ENCODE measurements around the gene ADIPOR2. TPM values are rescaled to one million over a fixed set of nuclear protein-coding genes. Genes with fewer than 3 reads are reported as not detected.

Gene ADIPOR2
- total RNA-seq, 1 experiment from 2014 or later: 23.0 TPM

DNA sequence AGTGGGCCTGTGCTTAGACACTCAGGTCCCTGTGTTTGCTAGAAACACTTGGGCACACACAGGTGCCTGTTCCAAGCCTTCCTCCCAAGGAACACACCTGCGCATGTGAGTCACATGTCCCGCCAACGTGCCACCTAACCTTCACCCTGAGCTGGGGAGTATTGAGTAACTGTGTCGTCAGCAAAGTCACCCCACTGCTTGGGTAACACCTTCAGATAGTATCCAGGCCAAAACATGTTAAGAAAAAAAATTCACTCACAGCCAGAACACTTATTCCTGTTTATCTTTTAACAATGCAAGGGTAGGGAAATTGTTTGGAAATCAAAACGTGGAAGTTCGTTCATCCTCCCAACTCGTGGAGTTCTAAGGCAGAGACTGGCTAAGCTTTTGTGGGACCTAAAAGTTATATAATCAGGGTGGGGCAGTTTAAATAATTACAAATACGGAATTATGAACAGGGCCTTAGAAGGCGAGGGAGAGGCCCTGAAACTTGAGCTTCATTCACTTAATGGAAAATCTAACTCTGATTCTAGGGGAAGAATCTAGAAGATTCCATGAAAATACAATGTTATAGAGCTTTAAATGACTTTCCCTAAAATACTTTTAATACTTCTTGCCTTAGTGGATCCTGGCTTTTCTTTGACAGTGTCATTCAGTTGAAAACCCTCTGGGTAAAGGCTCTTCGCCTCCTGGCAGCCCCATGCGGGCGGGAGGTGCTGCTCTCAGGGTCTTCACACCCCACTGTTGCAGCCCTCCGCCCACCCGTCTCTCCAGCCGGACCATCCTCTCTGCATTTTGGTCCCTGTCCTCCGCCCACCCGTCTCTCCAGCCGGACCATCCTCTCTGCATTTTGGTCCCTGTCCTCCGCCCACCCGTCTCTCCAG is 30.3 kb upstream of the ADIPOR2 start:
- Histone ChIP-seq H3K4me3 (ENCODE audit: insufficient read depth, low read depth, low read length) (no peak overlapping the region), H3K27me3 (ENCODE audit: control insufficient read depth, insufficient read depth, low read length) (peaks cover 28% of the 10 kb centered on the region)

DNA sequence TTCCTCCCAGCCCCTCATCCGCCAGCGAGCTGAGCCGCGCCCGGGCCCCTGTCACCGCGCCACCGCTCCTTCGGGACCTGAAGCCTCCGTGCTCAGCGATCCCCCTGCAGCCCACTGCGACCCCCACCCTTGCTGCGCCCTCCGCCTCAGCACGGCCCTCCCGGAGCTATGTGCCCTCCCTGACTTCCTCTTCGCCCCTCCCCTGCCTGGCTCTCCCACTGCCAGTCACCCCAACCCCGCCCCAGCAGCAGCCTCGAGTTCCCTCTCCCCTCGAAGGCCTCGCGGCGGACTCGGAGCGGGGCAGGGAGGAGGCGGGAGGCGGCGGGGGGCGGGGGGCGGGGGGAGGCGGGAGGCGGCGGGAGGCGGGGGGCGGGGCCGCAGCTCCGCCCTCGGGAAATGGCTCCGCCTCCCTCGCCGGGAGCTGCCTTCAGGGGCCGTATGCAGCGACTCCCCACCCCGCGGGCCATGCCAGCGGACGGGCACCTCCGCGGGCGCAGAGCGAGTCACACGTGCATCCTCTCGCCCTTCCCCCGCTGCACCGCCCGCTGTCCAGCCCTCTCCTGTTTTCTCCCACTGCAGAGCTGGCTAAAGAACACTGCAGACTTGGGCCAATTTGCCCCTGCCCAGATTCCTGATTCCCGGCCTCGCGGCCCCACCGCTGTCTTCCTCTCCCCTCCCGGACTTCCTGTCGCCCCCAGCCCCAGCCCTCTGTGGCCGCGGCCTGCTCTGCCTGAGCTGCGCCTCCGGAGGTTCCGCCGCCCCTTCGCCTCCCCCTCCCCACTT is 29.1 kb upstream of the ADIPOR2 start:
- Histone ChIP-seq H3K36me3 (replicated peaks; ENCODE audit: control insufficient read depth, insufficient read depth, low read length) (no peaks in the 10 kb centered on the region), H3K27me3 (ENCODE audit: control insufficient read depth, insufficient read depth, low read length) (peaks cover 26% of the 10 kb centered on the region)
- DNase-seq: peak; percentile 88

More for the DNA sequence above, 30.3 kb upstream of the ADIPOR2 start:
- DNase-seq: peak; percentile 58
- H3K36me3 ChIP-seq (replicated peaks; ENCODE audit: control insufficient read depth, insufficient read depth, low read length): no peaks in the 10 kb centered on the region

DNA sequence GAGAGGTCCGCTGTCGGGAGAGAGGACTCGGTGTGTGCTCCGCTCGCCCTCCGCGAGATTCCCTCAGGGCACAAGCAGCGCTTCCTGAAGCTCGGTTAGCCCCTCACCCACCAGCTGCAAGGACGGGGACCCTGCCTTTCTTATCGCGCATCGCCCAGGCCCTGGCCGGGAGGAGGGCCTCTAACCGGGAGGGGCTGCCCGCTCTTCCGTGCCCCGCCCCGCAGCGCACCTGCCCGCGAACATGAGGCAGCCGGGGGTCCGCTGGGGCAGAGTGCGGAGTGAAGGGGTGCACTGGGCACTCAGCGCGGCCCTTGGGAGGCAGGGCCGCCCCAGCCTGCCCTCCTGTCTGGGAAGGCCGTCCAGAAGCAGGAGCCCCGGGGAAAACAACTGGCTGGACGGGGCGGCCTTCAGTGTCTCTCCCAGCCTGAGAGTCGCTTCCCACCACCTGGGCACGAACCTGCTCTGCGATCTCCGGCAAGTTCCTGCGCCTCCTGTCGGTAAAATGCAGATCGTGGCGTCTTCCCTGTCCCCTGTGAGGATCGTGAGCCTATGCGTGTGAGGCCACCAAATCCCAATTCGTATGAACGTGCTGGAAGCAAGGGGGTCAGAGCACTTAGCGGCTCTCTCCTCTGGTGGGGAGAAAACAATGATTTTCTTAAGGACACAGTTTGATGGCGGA is 28.0 kb upstream of the ADIPOR2 start:
- H3K27me3 ChIP-seq (ENCODE audit: control insufficient read depth, insufficient read depth, low read length): peaks cover 26% of the 10 kb centered on the region
- no peaks in the 10 kb centered on the region for H3K36me3 ChIP-seq (replicated peaks; ENCODE audit: control insufficient read depth, insufficient read depth, low read length)
- peak overlapping the region; percentile 50 for H3K4me3 ChIP-seq (ENCODE audit: insufficient read depth, low read depth, low read length)
- peak; percentile 92 for DNase-seq

More for the DNA sequence above, 29.1 kb upstream of the ADIPOR2 start:
- peak overlapping the region; percentile 74 for H3K4me3 ChIP-seq (ENCODE audit: insufficient read depth, low read depth, low read length)

DNA sequence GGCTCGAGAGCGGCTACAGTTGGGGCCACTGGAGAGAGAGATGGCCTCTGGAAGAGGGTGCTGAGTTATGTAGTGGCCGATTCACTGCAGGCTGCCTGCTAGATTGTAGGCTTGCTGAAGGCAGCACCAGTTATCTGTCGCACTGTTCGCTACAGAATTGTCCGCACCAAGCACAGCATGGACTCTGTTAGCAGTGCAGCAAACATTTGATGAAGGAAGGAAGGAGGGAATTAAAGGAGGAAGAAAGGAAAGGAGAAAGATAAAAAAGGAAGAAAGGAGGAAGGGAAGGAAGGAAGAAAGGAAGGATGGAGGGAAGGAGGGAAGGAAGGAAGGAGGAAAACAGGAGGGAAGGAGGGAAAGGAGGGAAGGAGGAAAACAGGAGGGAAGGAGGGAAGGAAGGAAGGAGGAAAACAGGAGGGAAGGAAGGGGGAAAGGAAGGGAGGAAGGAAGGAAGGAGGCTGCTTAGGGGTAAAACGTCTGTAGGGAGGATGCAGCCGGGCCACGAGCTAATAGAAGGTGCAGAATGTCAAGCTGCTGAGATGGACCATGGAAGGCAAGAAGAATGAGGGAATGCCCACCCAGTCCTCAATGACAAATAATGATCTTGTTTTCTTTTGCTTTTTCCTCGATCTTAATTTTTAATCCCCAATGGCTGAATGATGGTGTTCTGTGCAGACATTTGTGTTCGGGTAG is 27.3 kb upstream of the ADIPOR2 start:
- DNase-seq: no peak
- H3K36me3 ChIP-seq (replicated peaks; ENCODE audit: control insufficient read depth, insufficient read depth, low read length): no peaks in the 10 kb centered on the region
- peaks cover 26% of the 10 kb centered on the region for H3K27me3 ChIP-seq (ENCODE audit: control insufficient read depth, insufficient read depth, low read length)
- 0 out of 2 replicates have a peak overlapping the region, but pooled peaks have one; percentile 50 for H3K4me3 ChIP-seq (ENCODE audit: insufficient read depth, low read depth, low read length)

DNA sequence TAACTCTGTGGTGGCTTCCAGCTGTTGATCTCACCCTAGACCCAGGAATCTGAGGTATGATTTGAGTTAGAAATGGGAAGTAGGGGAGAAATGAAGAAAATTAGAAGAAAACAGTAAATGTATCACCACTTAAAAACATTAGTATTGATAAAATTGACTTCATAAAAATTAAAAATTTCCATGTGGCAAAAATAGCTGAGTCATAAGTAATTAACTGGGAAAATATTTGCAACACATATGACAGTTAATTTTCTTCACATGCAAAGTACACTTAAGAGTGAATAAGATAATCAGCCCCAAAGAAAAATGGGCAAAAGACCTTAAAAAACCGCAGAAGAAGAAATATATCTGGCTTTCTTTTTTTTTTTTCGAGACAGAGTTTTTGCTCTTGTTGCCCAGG is 25.5 kb upstream of the ADIPOR2 start:
- Histone ChIP-seq H3K27me3 (ENCODE audit: control insufficient read depth, insufficient read depth, low read length) (peaks cover 18% of the 10 kb centered on the region), H3K4me3 (ENCODE audit: insufficient read depth, low read depth, low read length) (no peak overlapping the region), H3K36me3 (replicated peaks; ENCODE audit: control insufficient read depth, insufficient read depth, low read length) (no peaks in the 10 kb centered on the region)
- no peak for DNase-seq

DNA sequence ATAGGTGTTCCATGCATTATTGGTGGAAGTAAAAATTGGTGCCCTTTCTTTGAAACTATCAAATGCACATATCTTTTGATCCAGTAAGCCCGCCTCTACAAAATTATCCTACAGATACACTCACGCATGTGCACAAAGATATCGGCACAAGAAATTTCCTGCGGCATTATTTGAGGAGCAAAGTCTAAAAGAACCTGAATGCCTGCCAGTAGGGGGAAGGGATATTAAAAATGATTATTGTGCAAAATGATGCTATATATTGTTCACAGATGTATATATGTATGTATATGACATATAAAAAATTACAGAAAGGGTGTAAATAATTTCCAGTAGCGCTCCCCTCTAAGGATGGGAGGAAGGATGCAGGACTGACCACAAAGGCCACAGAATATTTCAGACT is 24.7 kb upstream of the ADIPOR2 start:
- Histone ChIP-seq H3K4me3 (ENCODE audit: insufficient read depth, low read depth, low read length) (no peak overlapping the region), H3K36me3 (replicated peaks; ENCODE audit: control insufficient read depth, insufficient read depth, low read length) (no peaks in the 10 kb centered on the region), H3K27me3 (ENCODE audit: control insufficient read depth, insufficient read depth, low read length) (peaks cover 13% of the 10 kb centered on the region)
- no peak for DNase-seq

DNA sequence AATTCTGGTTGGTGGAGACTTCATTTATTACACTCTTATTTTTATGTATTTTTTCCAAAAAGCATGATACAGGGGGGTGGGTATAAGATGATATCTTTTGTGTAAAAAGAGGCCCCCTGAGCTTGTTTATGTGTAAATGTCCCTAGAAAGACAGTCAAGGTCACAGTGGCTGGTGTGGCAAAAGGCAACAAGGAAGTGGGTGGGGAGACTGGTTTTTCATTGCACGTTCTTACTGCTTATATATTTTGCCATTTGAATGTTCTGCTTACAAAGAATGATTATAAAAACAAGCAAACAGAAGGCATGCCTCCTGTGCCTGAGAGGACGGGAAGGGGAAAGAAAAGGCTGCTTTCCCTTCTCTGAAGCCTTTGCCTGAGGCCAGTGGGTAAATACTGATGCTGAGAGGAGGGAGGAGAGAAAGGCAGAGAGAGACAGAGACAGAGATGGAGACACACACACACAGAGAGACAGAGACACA is 24.1 kb upstream of the ADIPOR2 start:
- no peak for DNase-seq
- peaks cover 10% of the 10 kb centered on the region for H3K27me3 ChIP-seq (ENCODE audit: control insufficient read depth, insufficient read depth, low read length)
- no peaks in the 10 kb centered on the region for H3K36me3 ChIP-seq (replicated peaks; ENCODE audit: control insufficient read depth, insufficient read depth, low read length)
- no peak overlapping the region for H3K4me3 ChIP-seq (ENCODE audit: insufficient read depth, low read depth, low read length)

DNA sequence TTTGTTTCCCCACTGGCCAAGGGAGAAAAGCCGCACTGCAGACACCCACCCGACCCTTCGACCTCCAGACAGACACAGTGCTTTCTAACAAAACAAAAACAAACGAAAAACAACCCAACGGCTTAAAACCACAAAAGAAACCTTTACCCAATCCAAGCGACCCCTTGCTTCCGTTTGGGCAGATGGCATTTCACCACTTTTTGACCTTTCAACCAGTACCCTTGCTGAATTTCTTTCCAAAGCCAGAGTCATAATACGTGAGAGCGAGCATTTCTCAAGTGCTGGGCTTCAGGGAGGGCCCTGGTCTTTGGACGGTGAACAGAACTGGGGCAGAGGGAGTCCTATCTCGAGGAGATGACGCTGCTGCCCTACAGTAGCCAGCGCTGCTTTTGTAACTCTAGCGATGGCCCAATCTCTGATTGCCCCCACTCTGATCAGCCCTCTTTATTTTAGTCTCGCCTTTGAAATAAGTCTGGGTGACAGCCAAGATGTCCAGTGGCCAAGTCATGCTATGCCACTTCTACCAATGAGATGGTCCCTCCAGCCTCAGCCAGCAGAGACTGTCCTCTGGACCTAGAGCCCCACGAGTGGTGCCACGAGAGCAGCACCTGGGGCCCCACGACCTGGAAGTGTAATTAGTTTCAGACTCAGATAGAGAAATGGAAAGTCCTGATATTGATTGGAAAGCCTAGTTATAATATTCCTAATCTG is 21.9 kb upstream of the ADIPOR2 start:
- Histone ChIP-seq H3K4me3 (ENCODE audit: insufficient read depth, low read depth, low read length) (no peak overlapping the region), H3K27me3 (ENCODE audit: control insufficient read depth, insufficient read depth, low read length) (peaks cover under 1% of the 10 kb centered on the region), H3K36me3 (replicated peaks; ENCODE audit: control insufficient read depth, insufficient read depth, low read length) (no peaks in the 10 kb centered on the region)
- no peak for DNase-seq

DNA sequence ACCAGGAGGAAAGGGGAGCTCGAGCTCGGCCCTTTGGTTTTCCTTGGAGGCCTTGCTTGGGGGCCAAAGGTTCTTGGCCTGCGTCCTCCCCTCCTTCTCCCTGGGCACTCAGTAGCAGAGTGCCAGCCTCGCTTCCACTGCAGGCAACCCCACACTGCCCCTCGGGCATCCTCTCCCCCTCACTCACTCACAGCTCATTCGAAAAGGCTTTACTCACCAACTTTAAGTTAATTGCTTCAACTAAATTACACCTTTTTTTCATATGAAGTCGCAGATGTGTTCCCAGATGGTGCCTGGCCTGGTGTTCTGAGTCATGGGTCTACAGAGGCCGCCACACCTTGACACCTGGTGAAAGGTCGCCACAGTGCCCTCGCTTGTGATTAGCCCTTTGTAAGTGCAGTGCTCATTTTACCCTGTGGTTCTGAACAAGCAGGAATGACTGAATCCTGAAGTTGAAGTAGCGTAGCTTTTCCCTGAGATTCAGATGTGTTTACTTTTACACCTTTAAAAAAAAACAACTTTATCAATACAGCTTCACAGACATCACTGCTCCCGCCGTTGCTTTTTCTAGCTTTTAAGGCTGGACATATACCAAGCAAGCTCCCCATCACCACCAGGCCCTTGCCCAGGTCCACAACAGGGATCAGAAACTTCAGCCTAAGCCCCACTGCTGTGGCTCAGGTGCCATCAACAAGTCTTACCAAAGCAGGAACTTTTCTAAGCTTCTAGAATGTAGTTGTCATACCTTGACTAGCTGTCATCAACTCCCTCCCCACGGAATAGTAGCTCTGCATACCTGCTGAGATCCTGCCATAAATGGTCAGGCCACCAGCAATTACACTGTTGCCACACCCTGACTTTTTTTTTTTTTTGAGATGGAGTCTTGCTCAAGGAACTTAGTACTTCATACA is 20.3 kb upstream of the ADIPOR2 start:
- DNase-seq: no peak
- Histone ChIP-seq H3K36me3 (replicated peaks; ENCODE audit: control insufficient read depth, insufficient read depth, low read length) (no peaks in the 10 kb centered on the region), H3K27me3 (ENCODE audit: control insufficient read depth, insufficient read depth, low read length) (no peaks in the 10 kb centered on the region)

DNA sequence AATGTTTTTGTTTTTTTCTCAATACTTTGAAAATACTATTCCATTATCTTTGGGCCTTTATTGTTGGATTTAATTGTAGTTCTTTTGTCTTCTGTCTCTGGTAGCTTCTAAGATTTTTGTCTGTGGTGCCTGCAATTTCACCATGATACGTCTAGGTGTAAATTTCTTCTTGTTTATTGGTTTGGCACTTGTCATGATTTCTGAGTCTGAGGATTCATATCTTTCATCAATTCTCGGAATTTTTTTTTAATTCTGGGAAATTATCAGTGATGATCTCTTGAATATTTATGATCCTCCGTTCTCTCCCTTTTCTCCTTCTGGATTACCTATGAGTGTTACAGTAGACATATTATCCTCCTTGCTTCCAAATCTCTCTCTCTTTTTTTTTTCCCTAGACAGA is 14.8 kb upstream of the ADIPOR2 start:
- DNase-seq: no peak
- no peaks in the 10 kb centered on the region for H3K36me3 ChIP-seq (replicated peaks; ENCODE audit: control insufficient read depth, insufficient read depth, low read length)
- no peaks in the 10 kb centered on the region for H3K27me3 ChIP-seq (ENCODE audit: control insufficient read depth, insufficient read depth, low read length)
- H3K4me3 ChIP-seq (ENCODE audit: insufficient read depth, low read depth, low read length): no peak overlapping the region

More for the DNA sequence above, 20.3 kb upstream of the ADIPOR2 start:
- no peak overlapping the region for H3K4me3 ChIP-seq (ENCODE audit: insufficient read depth, low read depth, low read length)

DNA sequence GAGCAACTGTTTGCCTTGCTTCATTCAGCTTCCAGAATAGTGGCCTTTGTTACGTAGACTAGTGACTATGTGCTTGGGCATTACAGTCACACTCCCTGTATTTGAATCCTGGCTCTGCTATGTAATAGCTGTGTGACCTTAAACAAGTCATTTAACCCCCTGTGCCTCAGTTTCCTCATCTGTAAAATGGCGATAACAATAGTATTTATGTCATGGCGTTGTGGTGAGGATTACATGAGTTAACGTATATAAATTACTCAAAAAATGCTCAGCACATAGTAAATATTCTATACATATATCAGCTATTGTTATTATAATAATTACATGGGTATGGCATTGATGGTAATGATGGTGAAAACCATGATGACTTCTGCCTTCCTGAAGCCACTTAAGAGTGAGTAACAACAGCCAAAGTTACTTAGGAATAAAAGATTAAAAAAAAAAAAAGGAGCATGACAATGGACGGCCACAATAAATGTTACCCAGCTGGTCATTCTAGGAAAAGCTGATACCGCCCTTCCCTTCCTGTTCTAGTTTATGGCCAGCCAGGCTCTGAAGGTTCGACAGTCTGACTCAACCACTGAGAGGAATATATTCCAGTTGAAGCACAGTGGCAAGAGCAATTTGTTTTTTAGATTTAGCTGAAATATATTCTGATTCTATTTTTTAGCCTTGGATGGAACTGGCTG is 9.9 kb upstream of the ADIPOR2 start:
- H3K4me3 ChIP-seq (ENCODE audit: insufficient read depth, low read depth, low read length): no peak overlapping the region
- no peaks in the 10 kb centered on the region for H3K27me3 ChIP-seq (ENCODE audit: control insufficient read depth, insufficient read depth, low read length)
- H3K36me3 ChIP-seq (replicated peaks; ENCODE audit: control insufficient read depth, insufficient read depth, low read length): no peaks in the 10 kb centered on the region
- no peak for DNase-seq

DNA sequence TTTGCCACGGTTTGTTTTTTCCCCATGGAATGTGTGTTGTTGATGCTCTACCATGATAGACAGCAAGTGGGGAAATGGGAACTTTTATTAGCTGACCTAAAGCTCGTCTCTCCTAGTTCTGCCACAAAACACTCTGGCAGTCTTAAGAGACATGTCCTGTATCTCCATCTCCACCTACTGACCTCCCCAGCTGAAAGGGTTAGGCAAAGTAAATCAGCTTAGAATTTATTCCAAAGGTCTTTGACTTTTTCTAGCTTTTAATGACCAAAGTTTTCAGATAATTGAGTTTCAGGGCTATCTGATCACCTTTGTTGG is 9.4 kb upstream of the ADIPOR2 start:
- Histone ChIP-seq H3K4me3 (ENCODE audit: insufficient read depth, low read depth, low read length) (no peak overlapping the region), H3K36me3 (replicated peaks; ENCODE audit: control insufficient read depth, insufficient read depth, low read length) (no peaks in the 10 kb centered on the region), H3K27me3 (ENCODE audit: control insufficient read depth, insufficient read depth, low read length) (no peaks in the 10 kb centered on the region)
- no peak for DNase-seq
